ENCODE measurements around the gene OPCML. TPM values are rescaled to one million over a fixed set of nuclear protein-coding genes. Genes with fewer than 3 reads are reported as not detected.

The OPCML gene
- total RNA-seq, 1 experiment from 2014 or later = 0.13 TPM

GRCh38 chr11:132777067-132777975 lies 755.0 kb downstream of the OPCML start:
- Histone ChIP-seq H3K27ac (ENCODE audit: low read depth, low read length, poor library complexity, severe bottlenecking) (no peak overlapping the region), H3K4me1 (ENCODE audit: insufficient read depth, low read length, poor library complexity, severe bottlenecking) (no peaks in the 10 kb centered on the region), H3K9me3 (ENCODE audit: low read depth, low read length, poor library complexity, severe bottlenecking) (no peaks in the 10 kb centered on the region), H3K4me3 (ENCODE audit: low read depth, low read length, poor library complexity, severe bottlenecking) (no peak overlapping the region), H3K27me3 (replicated peaks; ENCODE audit: insufficient read depth, low read depth, low read length, poor library complexity) (peaks cover 37% of the 10 kb centered on the region), H3K36me3 (ENCODE audit: insufficient read depth, low read length, poor library complexity, severe bottlenecking) (no peaks in the 10 kb centered on the region)
- TF ChIP-seq EZH2 (IDR thresholded peaks at IDR 0.05; ENCODE audit: borderline replicate concordance, low read depth, low read length, poor library complexity, severe bottlenecking) (no peak), CTCF (conservative IDR thresholded peaks at IDR 0.05; ENCODE audit: low read depth, low read length) (no peak)
- CTCF ChIA-PET = no interaction called here
- intact Hi-C loops (cut with micrococcal nuclease; ENCODE audit: unreplicated experiment) = no loop called here
- POLR2A ChIA-PET (ENCODE audit: low non-redundant PET) = no interaction called here
- DNase-seq (ENCODE audit: low spot score) = no peak
- no TSS peak for BruUV-seq (replicated peaks)

GRCh38 chr11:132773751-132774150 lies 758.5 kb downstream of the OPCML start:
- Histone ChIP-seq H3K27me3 (replicated peaks; ENCODE audit: insufficient read depth, low read depth, low read length, poor library complexity) (peaks cover 34% of the 10 kb centered on the region), H3K9me3 (ENCODE audit: low read depth, low read length, poor library complexity, severe bottlenecking) (peaks cover 3% of the 10 kb centered on the region), H3K36me3 (ENCODE audit: insufficient read depth, low read length, poor library complexity, severe bottlenecking) (no peaks in the 10 kb centered on the region), H3K4me1 (ENCODE audit: insufficient read depth, low read length, poor library complexity, severe bottlenecking) (no peaks in the 10 kb centered on the region), H3K27ac (ENCODE audit: low read depth, low read length, poor library complexity, severe bottlenecking) (no peak overlapping the region), H3K4me3 (ENCODE audit: low read depth, low read length, poor library complexity, severe bottlenecking) (no peak overlapping the region)
- intact Hi-C loops (cut with micrococcal nuclease; ENCODE audit: unreplicated experiment) = no loop called here
- DNase-seq (ENCODE audit: low spot score) = no peak
- no TSS peak for BruUV-seq (replicated peaks)
- ChIA-PET CTCF (interaction anchor here (0.5 kb wide), 1 partner anchor 138 kb away, joined by 5 read pairs; no protein-coding TSS in a partner anchor), POLR2A (ENCODE audit: low non-redundant PET) (no interaction called here)
- TF ChIP-seq EZH2 (IDR thresholded peaks at IDR 0.05; ENCODE audit: borderline replicate concordance, low read depth, low read length, poor library complexity, severe bottlenecking) (no peak), CTCF (conservative IDR thresholded peaks at IDR 0.05; ENCODE audit: low read depth, low read length) (no peak)

GRCh38 chr11:132772703-132773545 lies 759.4 kb downstream of the OPCML start:
- Histone ChIP-seq H3K4me1 (ENCODE audit: insufficient read depth, low read length, poor library complexity, severe bottlenecking) (no peaks in the 10 kb centered on the region), H3K9me3 (ENCODE audit: low read depth, low read length, poor library complexity, severe bottlenecking) (peaks cover 3% of the 10 kb centered on the region), H3K36me3 (ENCODE audit: insufficient read depth, low read length, poor library complexity, severe bottlenecking) (no peaks in the 10 kb centered on the region), H3K4me3 (ENCODE audit: low read depth, low read length, poor library complexity, severe bottlenecking) (no peak overlapping the region), H3K27ac (ENCODE audit: low read depth, low read length, poor library complexity, severe bottlenecking) (no peak overlapping the region), H3K27me3 (replicated peaks; ENCODE audit: insufficient read depth, low read depth, low read length, poor library complexity) (peaks cover 34% of the 10 kb centered on the region)
- ChIA-PET POLR2A (ENCODE audit: low non-redundant PET) (no interaction called here), CTCF (interaction anchor here (0.5 kb wide), 1 partner anchor 139 kb away, joined by 5 read pairs; no protein-coding TSS in a partner anchor)
- peak; percentile 4 for DNase-seq (ENCODE audit: low spot score)
- no TSS peak for BruUV-seq (replicated peaks)
- TF ChIP-seq CTCF (conservative IDR thresholded peaks at IDR 0.05; ENCODE audit: low read depth, low read length) = no peak
- no peak for TF ChIP-seq EZH2 (IDR thresholded peaks at IDR 0.05; ENCODE audit: borderline replicate concordance, low read depth, low read length, poor library complexity, severe bottlenecking)
- intact Hi-C loops (cut with micrococcal nuclease; ENCODE audit: unreplicated experiment) = no loop called here

All from A673 (cell line).